Thyroid gland (tissue), 4 donors: ENCODE results near the gene YES1.
"Not testable (repeated sequence)": the region's sequence is repeated elsewhere in the genome, so short reads cannot be mapped to it uniquely, and the experiment has no call there.

Source experiments
- CTCF ChIP-seq, 6 experiments: fragments of 200-600 bp in 3 of 6; fragments of 450-650 bp in 3 of 6; sonication (generic) in 3 of 6; IDR thresholded peaks; one replicate each; pipeline ENCODE4 v1.5.1; 2016 to 2019; ENCODE audit warnings: antibody characterized with exemption in 6 of 6, mild to moderate bottlenecking in 2 of 6, inconsistent platforms in 1 of 6, moderate library complexity in 1 of 6
- POLR2A ChIP-seq, 2 donors: fragments of 450-650 bp; IDR thresholded peaks; one replicate each; pipeline ENCODE4 v1.6.1; 2017; ENCODE audit warnings: antibody characterized with exemption in 2 of 2, mild to moderate bottlenecking in 2 of 2, moderate library complexity in 1 of 2

DNA sequence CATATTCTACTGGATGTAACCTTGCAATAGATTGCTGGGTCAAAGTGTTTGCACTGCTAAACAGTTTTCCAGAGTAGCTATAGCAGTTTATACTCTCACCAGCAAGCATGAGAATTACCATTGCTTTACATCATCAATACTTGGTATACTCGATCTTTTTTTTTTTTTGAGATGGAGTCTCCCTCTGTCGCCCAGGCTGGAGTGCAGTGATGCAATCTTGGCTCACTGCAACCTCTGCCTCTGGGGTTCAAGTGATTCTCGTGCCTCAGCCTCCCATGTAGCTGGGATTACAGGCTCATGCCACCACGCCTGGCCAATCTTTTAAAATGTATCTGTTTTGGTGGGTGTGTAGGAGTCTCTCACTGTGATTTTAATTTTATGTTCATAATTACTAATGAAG lies 36.0 kb downstream of the YES1 start:
- TF ChIP-seq CTCF, POLR2A (IDR thresholded peaks at IDR 0.05): not testable (repeated sequence)
